Neural progenitor cell (in vitro differentiated cells): ENCODE results near the gene LIN7B.

ENCODE experiments used
- CTCF ChIP-seq: fragments of 200-600 bp; sonication (generic); IDR thresholded peaks from 2 replicates; pipeline ENCODE4 v1.5.1; 2017; ENCODE audit warnings: antibody characterized with exemption, mild to moderate bottlenecking
- EZH2 ChIP-seq: fragments of 200-600 bp; sonication (generic); IDR thresholded peaks from 2 replicates; pipeline ENCODE4 v1.6.1; 2017; ENCODE audit warnings: antibody characterized with exemption, mild to moderate bottlenecking, moderate library complexity
- EZH2phosphoT487 ChIP-seq: fragments of 200-600 bp; sonication (generic); IDR thresholded peaks from 2 replicates; pipeline ENCODE4 v1.6.1; 2017; ENCODE audit warnings: antibody characterized with exemption

GRCh38 chr19:49081273-49081672, 32.9 kb upstream of the LIN7B start:
- TF ChIP-seq EZH2 (no peak), CTCF (no peak), EZH2phosphoT487 (no peak)
